ENCODE data around the gene PXDC1.

- TF ChIP-seq, protein P1, sequence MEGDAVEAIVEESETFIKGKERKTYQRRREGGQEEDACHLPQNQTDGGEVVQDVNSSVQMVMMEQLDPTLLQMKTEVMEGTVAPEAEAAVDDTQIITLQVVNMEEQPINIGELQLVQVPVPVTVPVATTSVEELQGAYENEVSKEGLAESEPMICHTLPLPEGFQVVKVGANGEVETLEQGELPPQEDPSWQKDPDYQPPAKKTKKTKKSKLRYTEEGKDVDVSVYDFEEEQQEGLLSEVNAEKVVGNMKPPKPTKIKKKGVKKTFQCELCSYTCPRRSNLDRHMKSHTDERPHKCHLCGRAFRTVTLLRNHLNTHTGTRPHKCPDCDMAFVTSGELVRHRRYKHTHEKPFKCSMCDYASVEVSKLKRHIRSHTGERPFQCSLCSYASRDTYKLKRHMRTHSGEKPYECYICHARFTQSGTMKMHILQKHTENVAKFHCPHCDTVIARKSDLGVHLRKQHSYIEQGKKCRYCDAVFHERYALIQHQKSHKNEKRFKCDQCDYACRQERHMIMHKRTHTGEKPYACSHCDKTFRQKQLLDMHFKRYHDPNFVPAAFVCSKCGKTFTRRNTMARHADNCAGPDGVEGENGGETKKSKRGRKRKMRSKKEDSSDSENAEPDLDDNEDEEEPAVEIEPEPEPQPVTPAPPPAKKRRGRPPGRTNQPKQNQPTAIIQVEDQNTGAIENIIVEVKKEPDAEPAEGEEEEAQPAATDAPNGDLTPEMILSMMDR (IDR thresholded peaks at IDR 0.05; ENCODE audit: low read depth, low read length): no peak
- TF ChIP-seq POLR2A (IDR thresholded peaks at IDR 0.05; ENCODE audit: extremely low read depth, insufficient read length) (no peak), MYC (IDR thresholded peaks at IDR 0.05; ENCODE audit: low read depth, low read length) (no peak)
- TF ChIP-seq, protein P2, sequence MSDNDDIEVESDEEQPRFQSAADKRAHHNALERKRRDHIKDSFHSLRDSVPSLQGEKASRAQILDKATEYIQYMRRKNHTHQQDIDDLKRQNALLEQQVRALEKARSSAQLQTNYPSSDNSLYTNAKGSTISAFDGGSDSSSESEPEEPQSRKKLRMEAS (IDR thresholded peaks at IDR 0.05; ENCODE audit: low read depth, low read length): no peak
Observed at GRCh38 chr6:3797231-3798054, 45.9 kb upstream of the PXDC1 start.

Measured in NB4 (cell line).